HG03280 (cell line): ENCODE measurements around the gene CCDC188.

Experiments used
- ATAC-seq: cut with Tn5 transposase; IDR thresholded peaks from one replicate; pipeline ENCODE4 v1.9.1; 2021; ENCODE audit warnings: mild to moderate bottlenecking, moderate library complexity; ENCODE audit not compliant: unreplicated experiment

Gene CCDC188

DNA sequence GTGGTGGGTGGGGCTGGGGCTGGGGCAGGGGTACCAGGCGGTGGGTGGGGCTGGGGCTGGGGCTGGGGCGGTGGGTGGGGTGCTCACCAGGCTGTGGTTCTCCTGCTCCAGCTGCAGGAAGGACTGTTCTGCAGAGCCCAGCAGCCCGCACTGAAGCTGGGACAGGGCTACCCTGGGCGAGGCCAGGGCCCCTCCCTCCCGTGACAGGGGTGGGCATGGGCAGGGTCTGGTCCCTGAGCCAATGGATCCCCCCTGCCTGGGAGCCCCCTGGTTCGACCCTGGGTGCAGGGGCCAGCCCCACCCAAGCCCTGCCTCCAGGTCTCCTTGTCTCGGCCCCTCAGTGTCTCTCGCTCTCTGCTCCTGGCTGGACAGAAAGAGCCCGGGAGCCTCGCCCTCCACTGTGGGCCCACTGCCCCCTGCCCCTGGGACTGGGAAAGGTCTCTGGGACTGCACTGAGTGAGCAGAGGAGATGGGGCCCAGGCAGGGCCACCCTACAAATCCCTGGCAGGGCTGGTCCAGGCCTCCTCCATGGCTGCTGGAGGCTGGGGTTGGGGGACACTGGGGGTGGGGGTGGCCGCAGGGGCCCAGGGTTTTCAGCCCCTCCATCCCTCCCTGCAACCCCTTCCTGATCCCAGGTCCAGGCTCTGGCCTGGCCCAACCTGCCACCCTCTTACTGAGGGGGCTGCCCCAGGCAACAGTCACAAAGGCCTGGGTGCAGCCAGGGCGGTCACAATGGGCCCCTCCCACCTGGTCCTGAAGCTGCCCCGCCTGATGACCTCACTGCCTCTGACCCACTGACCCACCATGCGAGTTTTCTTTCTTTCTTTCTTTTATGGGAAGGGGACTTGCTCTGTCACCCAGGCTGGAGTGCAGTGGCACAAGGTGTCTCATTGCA lies at the start of gene CCDC188:
TSS of gene CCDC188 (minus strand) at position 675 of the 895 bp plus-strand sequence. CDS start at position 606, 69 bp downstream.
- ATAC-seq: no peak

DNA sequence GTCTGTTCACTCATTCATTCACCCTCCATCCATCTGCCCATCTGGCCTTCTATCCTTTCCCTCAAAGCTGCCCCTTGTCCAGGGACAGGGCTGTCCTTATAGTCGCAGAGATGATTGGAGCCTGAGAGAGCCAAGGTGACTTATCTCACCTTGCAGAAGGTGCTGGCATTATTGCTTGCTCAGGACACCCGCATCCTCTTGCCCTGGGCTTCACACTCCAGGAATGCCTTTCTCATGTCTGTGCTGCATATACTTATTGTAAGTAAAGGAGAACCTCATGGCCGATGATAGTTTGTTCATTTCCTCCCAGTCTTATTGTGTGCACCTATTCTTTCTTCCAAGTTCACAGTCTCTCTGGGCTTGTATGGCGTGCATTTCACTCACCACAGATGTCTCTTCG lies 49.1 kb upstream of the CCDC188 start:
- ATAC-seq: no peak

DNA sequence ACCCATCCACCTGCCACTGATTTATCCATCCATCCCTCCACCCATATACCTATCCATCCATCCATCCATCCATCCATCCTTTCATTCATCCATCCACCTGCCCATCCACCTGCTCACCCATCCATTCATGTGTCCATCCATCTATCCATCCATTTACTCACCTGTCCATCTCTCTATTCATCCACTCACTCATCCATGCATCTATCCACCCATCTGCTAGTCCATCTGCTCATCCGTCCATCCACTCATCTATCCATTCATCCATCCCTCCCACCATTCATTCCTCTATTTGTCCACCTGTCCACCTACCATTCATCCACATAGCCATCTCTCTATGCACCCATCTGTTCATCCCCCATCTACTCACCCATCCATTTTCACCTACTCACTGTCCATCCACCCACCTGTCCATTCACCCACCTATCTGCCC lies 48.6 kb upstream of the CCDC188 start:
- no peak for ATAC-seq

DNA sequence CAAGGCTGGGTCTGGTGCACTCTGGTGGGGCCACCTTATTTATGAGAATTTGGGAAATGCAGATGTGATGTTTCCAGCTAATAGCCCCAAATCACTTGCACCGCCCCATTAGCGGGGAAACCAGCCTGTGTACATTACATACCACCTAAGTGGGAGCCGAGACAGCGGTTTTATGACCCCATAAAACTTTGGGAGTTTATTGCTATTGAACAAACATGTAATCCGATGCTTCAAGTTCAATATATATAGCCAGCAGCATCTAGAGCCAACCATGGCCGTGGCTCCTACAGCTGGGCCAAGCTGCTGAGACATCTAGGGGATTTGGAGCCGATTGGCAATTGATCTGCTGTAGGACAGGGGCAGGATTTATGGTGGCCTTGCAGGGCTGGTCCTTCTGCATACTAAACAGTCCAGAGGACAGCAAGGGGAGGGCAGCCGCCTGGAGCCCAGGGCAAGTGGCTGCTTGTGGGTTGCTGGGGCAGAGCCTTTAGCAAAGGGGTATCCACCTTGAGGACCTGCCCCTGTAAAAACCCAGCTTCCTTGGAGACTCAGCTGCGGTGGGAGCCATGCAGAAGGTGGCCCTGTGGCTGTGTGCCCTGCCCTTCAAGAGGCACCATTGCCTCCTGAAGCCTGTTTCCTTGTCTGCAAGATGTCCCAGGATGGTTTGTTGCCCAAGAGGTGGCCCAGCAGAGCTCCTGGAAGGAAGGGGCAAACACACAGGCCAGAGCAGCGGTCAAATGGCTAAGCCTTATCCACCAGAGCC lies 47.9 kb upstream of the CCDC188 start:
- no peak for ATAC-seq

DNA sequence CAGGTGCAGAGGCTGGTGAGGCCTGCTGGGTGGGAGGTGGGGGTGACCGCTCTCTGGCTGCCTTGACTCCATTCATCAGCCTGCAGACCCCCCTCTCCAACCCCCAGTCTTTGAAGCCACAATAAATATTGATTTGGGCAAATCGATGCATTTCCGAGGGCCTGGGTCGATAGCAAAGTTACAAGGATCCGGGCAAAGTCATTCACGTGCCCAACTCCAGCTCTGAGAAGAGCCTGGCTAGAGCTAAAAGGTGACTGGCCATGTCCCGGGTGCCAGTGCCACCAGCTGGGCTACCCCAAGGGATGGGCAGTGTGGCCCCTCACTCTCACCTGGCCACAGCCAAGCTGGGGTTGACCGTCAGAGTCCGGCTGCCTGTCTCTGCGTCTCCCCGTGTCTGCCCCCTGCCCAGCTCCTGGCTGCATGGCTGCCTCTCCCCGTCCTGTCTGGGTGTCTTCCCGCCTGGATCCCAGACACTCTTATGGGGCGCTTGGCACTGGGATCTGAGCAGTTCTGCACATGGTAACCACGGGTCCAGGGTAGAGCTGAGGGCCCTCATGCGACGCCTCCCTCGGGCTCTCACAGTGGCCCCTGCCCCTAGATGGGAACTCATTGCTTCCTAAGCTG lies 46.7 kb upstream of the CCDC188 start:
- no peak for ATAC-seq

DNA sequence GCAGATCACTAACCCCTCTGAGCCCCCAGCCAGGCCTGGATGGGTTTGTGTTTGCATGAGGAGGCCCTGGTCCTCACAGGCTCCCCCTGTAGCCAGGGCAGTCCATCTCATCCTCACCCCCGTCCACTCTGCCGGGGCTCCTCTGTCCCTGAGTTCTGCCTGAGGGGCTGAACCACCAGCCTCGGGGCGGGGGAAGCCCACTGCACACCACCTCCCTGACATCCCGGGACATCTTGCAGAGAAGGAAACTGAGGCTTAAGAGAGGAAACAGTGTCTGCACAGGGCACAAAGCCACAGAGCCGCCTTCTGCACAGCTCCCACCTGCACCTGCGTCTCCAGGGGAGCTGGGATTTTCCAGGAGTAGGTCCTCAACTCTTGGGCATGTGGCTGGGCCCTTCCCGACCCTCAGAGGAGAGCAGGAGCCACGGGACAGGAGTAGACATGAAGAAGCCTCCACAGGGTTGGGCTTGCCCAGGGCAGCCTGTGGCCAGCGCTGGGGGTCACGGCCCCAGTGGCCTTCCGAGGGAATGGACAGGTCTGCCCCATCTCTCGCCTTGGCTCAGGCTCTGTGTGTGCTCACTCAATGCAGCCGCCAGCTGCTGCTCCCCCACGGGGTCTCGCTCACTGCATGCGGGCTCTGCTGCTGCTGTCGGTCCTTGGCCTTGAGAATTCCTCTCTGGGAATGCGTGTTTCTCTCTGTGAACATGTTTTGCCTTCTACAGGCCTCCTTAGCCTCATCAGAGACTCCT lies 45.4 kb upstream of the CCDC188 start:
- no peak for ATAC-seq

DNA sequence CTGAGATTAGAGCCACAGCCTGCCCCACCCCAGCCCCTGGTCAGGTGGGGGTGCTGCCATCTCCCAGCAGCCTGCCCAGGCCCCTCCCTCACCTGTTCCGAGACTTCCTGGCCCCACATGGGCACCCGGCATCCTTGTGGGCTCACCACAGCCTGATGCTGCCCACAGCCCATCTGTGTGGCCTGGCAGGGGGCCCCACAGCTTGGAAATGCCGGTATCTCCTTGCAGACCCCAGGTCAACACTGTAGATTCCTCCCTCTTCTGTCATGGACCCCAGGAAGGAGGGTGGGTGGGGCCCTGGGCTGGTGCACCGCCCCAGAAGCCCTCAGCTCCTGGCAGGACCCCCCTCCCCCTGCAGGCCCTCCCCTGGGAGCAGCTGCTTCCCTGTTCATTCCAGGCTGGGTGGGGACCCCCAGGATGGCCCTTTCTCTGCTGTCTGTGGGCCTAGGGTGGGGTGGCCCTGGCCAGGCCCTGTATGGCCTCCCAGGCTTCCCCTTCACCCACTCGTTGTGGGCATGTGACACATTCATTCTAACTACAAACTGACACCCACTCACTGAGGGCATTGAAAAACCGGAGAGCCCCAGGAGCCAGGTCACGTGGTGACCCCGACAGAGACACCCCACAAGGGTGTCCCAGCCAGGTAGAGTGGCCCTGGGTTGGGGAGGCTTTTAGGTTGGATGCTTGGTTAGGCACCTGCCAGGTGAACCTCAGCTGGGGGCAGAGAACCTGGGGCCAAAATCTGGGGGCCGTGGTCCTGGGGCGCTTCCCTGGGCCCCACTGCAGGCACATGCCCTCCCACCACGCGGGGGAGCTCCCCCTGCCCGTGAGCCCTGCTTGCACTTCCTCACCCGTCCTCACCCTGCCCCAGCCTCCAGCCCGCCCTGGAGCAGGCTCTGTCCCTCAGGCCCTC lies 44.1 kb upstream of the CCDC188 start:
- ATAC-seq: no peak

DNA sequence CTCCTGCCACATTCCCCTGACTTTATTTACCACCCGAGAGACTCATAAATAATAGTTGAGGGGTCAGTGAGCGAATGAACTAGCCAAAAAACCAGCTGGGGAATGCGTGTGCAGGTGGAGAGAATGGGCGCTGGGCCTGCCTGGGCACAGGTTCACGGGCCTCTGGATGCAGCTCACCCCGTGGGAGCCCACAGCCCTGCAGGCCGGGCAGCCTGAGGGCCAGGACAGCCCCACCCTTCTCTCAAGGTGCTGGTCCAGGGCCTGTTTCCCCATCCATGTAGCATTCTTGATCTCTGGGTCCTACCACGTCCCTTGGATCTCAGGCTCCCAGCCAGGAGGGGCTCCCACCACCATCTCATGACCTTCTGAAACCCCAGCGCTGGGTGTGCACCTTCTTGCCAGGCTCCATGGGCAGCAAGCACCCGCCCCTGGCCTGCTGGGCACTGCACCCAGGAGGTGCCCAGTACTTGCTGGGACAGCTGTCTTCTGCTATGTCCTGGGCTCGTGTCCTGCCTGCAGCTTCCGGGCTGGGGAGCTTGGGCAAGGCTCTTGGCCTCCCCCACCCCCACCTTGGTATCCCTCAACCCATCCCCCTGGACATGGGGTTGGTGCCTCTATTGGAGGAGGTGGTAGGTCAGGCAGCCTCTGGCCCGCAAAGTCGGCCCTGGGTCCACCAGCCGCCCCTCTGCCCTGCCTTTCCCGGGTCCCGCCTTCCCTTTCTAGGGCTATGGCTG lies 43.1 kb upstream of the CCDC188 start:
- no peak for ATAC-seq

DNA sequence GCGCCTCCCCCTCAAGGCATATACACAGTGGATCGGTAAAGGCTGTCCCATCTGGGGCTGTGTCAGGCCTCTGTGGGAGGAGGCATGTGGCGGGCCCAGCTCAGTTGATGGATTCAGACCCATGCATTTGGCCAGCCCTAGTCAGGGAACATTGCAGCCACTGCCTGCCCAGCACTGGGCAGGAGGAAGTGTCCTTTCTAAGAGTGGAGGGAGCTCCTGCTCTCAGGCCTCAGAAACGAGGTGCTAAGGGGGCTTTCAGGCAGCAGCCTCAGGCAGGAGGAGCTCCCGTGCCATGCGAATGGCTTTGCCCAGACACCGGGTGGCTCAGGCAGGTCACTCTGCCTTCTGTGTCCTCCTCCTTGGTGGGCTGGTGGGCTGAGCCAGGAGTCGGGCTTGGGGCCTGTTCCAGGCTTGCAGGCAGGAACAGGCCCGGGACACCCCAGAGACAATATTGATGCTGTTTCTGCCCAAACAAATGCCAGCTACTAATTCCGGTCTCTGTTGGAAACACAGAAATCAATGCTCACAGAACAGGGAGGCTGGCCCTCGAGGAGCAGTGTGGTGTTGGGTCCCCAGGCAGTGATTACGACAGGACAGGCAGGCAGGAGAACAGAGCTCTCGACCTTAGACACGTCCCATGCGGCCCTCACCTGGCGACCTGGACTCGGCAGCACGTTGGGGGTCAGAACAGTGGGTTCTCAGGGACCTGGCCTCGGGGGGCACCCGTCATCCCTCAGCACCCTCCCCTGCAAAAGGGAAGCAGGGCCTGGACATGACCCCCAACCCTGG lies 42.3 kb upstream of the CCDC188 start:
- no peak for ATAC-seq

DNA sequence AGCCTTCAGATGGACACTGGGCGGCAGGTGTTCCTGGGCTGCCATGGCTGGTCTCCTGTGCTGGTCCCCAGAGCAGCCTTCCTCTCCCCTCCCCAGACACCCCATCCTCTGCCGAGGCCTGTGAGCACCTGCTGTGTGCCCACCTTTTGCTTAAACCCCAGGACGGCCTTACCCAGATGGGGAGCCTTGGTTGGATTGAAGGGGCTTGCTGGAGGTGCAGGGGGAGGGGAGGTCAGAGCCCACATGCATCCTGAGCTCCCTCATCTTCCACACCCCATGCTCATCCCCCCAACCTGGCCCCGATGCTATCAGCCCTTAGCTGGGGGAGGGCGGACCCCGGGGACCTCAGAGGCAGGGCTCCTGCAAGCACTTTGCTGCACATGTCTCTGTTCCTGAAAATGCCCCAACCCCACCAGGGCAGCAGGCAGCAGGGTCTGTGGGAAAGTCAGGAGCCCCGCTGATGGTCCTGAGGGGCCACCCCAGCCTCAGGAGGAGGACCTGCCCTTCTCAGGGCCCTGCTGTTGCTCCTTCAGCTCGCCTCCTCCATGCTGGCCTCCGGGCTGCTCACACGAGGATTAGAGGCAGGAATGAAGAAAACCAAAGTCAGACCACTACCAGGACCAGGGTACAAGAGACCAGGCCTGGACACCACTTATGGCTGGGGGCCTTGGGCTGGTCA lies 41.6 kb upstream of the CCDC188 start:
- no peak for ATAC-seq

DNA sequence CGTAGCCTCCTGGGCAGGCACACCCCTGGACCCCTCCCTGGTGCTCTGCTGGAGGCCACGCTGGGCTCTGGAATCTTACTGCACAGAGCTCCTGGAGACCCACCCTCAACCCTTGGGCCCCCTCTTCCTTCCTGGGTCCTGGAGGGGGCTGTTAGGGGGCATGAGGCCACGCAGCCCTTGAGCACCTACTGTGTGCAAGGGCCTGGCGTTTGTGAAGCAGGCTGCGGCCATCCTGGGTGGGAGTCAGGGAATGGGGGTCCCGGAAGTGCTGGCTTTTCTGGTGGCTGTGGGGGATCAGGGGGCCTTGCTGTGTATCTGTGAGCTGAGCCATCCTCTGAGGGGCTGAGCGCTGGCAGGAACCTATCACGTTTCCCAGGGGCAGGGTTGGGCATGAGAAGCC lies 40.9 kb upstream of the CCDC188 start:
- no peak for ATAC-seq

DNA sequence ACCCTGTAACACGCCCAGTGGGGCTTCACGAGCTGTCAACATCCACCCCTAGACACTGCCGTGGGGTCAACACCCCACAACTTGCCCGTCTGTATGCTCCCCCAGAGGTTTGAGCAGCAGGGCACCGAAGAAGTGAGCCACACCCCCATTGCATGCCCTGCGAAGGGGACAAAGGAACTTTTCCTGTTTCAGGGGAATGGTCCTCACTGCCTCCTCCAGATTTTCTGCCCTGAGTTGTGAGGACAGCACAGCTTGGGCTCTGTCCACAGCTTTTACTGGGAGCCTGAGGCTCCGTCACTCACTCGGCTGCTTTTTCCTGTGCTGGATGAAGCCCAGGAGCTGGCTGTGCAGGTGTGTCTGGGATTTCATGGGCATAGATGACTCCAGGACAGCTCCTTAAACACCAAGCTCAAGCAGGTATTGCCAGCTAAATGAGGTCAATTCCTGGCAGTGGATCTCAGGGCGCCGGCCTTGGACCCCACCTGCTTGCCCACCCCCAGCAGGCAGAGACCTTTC lies 40.2 kb upstream of the CCDC188 start:
- ATAC-seq: no peak

DNA sequence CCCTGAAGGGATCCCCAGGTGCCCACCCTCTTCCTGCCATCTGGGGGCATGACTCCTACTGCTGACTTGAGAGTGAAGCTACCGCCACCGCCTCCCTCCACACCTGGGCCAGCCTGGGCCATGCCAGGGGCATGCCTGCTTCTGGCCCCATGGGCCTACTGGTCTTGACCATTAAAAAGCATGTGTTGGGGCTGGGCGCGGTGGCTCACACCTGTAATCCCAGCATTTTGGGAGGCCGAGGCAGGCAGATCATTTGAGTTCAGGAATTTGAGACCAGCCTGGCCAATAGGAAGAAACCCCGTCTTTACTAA lies 37.7 kb upstream of the CCDC188 start:
- no peak for ATAC-seq

DNA sequence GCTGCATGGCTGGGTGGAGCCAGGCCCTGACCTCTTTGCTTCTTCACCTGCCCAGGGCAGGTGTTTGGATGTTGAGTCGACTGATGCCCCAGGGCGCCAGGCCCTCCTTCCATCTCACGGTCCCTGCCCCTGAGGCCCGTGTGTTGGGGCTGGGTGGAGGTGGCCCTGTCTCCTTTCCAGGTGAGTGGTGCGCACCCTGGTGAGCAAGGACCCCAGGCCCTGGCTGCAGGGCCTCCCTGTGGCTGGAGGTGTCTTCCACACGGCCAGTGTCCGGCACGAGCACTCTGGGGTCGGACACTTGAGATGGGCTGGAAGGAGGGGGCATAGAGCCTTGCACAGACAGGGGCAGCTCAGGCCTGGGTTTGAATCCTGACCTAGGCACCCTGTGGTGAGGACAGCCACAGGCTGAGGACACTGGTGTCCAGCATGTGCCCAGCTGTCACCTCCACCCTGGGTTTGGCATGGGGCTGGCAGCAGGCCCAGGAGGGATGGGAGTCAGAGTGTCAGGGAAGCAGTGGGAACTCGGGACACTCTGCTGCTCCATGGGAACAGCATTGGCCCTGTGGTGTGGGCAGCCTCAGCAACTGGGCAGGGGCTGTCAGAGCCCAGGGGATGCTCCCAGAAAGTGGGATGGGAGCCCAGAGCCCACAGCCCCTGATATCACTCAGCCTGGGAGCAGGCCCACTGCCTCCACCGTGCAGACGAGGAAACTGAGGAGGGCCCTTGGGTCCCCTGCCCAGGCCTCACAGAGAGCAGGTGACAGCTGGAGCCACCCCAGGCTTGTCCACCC lies 37.1 kb upstream of the CCDC188 start:
- ATAC-seq: no peak

DNA sequence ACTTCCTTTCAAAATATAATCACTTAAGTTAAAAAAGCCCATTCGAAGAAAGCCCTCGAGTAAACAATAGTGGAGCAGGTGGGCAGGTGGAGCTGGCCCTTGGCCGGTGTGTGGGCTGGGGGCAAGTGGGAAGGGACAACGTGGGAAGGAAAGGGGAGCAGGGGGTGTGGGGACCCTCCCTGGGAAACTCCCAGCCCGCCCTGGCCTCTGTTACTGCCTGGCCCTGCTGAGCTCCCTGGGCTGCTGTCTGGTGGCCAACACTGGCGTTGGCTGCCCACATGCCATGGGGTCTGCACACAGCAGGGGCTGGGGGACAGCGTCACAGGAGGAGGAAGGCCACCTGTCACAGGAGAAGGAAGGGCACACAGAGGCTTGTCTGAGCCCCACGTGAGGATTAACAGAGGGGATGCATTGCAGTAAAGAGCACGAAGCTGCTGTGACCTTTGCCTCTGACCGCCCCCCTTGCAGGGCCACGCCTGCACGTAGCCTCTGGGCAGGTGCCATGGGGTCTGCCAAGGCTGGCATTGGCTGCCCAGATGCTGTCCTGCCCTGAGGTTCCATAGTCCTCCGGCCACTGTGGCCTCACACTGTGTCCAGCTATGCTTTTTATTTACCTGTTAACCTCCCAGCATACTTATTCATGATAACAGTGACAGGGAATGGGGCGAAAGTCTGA lies 36.2 kb upstream of the CCDC188 start:
- no peak for ATAC-seq

DNA sequence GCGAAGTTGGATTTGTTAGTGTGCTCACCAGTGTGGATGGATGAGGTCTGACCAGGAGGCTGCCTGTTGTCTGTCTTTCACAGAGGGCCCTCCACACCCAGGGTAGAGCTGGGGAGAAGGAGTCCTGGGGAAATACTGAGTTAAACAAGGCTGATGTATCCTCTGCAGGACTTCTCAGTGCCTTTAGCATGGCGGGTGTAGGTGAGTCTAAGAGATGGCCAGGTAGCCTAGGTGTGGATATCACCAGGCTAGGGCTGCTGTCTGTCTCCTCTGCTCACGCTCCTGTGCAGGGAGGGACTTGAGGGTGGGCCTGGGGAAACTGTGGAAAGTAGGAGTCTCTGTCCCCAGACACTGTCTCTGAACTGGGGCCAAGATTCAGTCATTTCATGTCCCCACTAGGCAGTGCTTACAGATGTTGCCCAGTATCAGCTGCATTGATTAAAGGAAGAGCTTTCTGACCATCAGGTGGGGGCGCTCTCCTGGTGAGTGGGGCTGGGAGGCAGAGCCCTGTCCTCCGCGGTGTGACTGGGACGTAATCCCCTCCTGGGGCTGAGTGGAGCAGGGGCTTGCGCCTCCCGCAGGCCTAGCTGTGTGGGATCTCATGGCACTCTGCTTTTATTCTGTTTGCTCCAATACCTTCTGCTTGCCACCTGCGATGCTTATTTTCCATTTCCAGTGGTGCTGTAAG lies 35.5 kb upstream of the CCDC188 start:
- ATAC-seq: no peak
